Measurements from ENCODE around the gene ACACA. TPM values are rescaled to one million over a fixed set of nuclear protein-coding genes. Genes with fewer than 3 reads are reported as not detected.
"Not testable (repeated sequence)": the region's sequence is repeated elsewhere in the genome, so short reads cannot be mapped to it uniquely, and the experiment has no call there.

Gene ACACA
- total RNA-seq, 1 donor from 2014 or later, result 145 TPM

GRCh38 chr17:37410357-37410756, 3.7 kb upstream of the ACACA start:
- Mint-ChIP-seq H3K36me3 (ENCODE audit: unreplicated experiment) (no peaks in the 10 kb centered on the region), H3K9me3 (ENCODE audit: unreplicated experiment) (peaks cover 1% of the 10 kb centered on the region), H3K4me3 (ENCODE audit: unreplicated experiment) (no peak overlapping the region), H3K27me3 (ENCODE audit: unreplicated experiment) (peaks cover 5% of the 10 kb centered on the region), H3K27ac (ENCODE audit: unreplicated experiment) (no peak overlapping the region), H3K4me1 (ENCODE audit: low read depth, unreplicated experiment) (peaks cover 2% of the 10 kb centered on the region)
- TF ChIP-seq CTCF (IDR thresholded peaks at IDR 0.05; ENCODE audit: partially characterized antibody, unreplicated experiment), result no peak
- no peak for DNase-seq

DNA sequence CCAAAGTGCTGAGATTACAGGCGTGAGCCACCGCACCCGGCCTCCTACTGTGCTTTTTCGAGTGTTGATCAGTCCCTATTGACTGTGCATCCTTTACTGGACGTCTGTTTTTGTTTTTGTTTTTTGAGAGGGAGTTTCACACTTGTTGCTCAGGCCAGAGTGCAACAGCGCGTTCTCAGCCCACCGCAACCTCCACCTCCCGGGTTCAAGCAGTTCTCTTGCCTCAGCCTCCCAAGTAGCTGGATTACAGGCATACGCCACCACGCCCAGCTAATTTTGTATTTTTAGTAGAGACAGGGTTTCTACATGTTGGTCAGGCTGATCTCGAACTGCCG, 1.5 kb upstream of the ACACA start:
- not testable (repeated sequence) for H3K27me3 Mint-ChIP-seq (ENCODE audit: unreplicated experiment); H3K36me3 Mint-ChIP-seq (ENCODE audit: unreplicated experiment); H3K4me1 Mint-ChIP-seq (ENCODE audit: low read depth, unreplicated experiment); H3K27ac Mint-ChIP-seq (ENCODE audit: unreplicated experiment); H3K9me3 Mint-ChIP-seq (ENCODE audit: unreplicated experiment); DNase-seq
- peak overlapping the region; percentile 91 for H3K4me3 Mint-ChIP-seq (ENCODE audit: unreplicated experiment)

GRCh38 chr17:37405955-37406634, 541 bp downstream of the ACACA start:
- Mint-ChIP-seq H3K27ac (ENCODE audit: unreplicated experiment) (peak overlapping the region; percentile 93), H3K9me3 (ENCODE audit: unreplicated experiment) (peaks cover 1% of the 10 kb centered on the region), H3K4me1 (ENCODE audit: low read depth, unreplicated experiment) (peaks cover 2% of the 10 kb centered on the region), H3K27me3 (ENCODE audit: unreplicated experiment) (peaks cover 5% of the 10 kb centered on the region), H3K36me3 (ENCODE audit: unreplicated experiment) (no peaks in the 10 kb centered on the region), H3K4me3 (ENCODE audit: unreplicated experiment) (peak overlapping the region; percentile 98)
- TF ChIP-seq CTCF (IDR thresholded peaks at IDR 0.05; ENCODE audit: partially characterized antibody, unreplicated experiment), result no peak
- DNase-seq, result no peak

DNA sequence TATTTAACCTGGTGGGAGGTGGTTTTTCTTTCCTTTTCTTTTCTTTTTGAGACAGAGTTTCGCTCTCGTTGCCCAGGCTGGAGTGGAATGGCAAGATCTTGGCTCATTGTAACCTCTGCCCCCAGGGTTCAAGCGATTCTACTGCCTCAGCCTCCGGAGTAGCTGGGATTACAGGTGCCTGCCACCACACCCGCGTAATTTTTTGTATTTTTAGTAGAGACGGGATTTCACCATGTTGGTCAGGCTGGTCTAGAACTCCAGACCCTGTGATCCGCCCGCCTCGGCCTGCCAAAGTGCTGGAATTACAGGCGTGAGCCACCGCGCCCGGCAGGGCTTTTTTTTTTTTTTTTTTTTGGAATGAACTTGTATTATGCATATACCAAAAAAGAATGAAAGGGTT, 1.1 kb downstream of the ACACA start:
- not testable (repeated sequence) for H3K27ac Mint-ChIP-seq (ENCODE audit: unreplicated experiment); H3K36me3 Mint-ChIP-seq (ENCODE audit: unreplicated experiment); DNase-seq; H3K27me3 Mint-ChIP-seq (ENCODE audit: unreplicated experiment); H3K4me1 Mint-ChIP-seq (ENCODE audit: low read depth, unreplicated experiment); H3K9me3 Mint-ChIP-seq (ENCODE audit: unreplicated experiment)
- H3K4me3 Mint-ChIP-seq (ENCODE audit: unreplicated experiment), result peak overlapping the region; percentile 98

DNA sequence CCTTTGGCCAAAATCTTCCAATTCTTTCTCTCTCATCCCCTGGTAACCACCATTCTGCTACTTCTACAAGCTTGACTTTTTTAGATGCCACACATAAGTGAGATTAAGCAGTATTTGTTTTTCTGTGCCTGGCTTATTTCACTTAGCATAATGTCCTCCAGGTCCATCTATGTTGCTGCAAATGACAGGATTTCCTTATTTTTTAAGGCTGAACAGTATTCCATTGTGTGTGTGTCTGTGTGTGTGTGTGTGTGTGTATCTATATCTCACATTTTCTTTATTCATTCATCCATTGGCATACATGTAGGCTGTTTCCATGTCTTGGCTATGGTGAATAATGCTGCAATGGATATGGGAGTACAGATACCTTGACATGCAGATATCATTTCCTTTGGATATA, 6.1 kb downstream of the ACACA start:
- no peaks in the 10 kb centered on the region for H3K27me3 Mint-ChIP-seq (ENCODE audit: unreplicated experiment)
- H3K9me3 Mint-ChIP-seq (ENCODE audit: unreplicated experiment), result no peaks in the 10 kb centered on the region

More for the DNA sequence above, 6.1 kb downstream of the ACACA start:
- Mint-ChIP-seq H3K4me3 (ENCODE audit: unreplicated experiment) (no peak overlapping the region), H3K27ac (ENCODE audit: unreplicated experiment) (no peak overlapping the region), H3K4me1 (ENCODE audit: low read depth, unreplicated experiment) (no peaks in the 10 kb centered on the region), H3K36me3 (ENCODE audit: unreplicated experiment) (no peaks in the 10 kb centered on the region)
- TF ChIP-seq CTCF (IDR thresholded peaks at IDR 0.05; ENCODE audit: partially characterized antibody, unreplicated experiment), result no peak
- no peak for DNase-seq
